Ramos (cell line): ENCODE results near the gene APEX2.
"Not testable (repeated sequence)": the region's sequence is repeated elsewhere in the genome, so short reads cannot be mapped to it uniquely, and the experiment has no call there.

ENCODE experiments used
- in situ Hi-C: fragments of 300-500 bp; cut with MboI; formaldehyde crosslinking; loops from one replicate; pipeline ENCODE4 v1.14.3; 2022; ENCODE audit warnings: low sequenced_read_pairs; ENCODE audit not compliant: unreplicated experiment

Gene APEX2

GRCh38 chrX:55008571-55009358 is 8.6 kb downstream of the APEX2 start:
- in situ Hi-C loops, result no loop called here

- in situ Hi-C loops, result no loop called here
These were observed 11.1 kb downstream of the APEX2 start for GRCh38 chrX:55011294-55011693.

GRCh38 chrX:55014897-55015299 is 14.7 kb downstream of the APEX2 start:
- in situ Hi-C loops, result no loop called here

- in situ Hi-C loops, result no loop called here
These were observed 26.0 kb downstream of the APEX2 start for GRCh38 chrX:55026143-55026542.

- in situ Hi-C loops, result no loop called here
These were observed 26.7 kb downstream of the APEX2 start for GRCh38 chrX:55026840-55027239.

- in situ Hi-C loops, result no loop called here
These were observed 27.9 kb downstream of the APEX2 start for GRCh38 chrX:55028040-55028439.

GRCh38 chrX:55028611-55029010 is 28.4 kb downstream of the APEX2 start:
- in situ Hi-C loops, result no loop called here

- in situ Hi-C loops, result no loop called here
These were observed 29.1 kb downstream of the APEX2 start for GRCh38 chrX:55029291-55029690.

- in situ Hi-C loops, result no loop called here
These were observed 30.4 kb downstream of the APEX2 start, which contains the start of gene ALAS2 for GRCh38 chrX:55030271-55031205. TSS of gene ALAS2 (minus strand) at chrX:55030977. CDS start at chrX:55026000, 4,977 bp downstream.

- in situ Hi-C loops, result no loop called here
These were observed 33.3 kb downstream of the APEX2 start for GRCh38 chrX:55033429-55033828.

GRCh38 chrX:55039471-55039870 is 39.3 kb downstream of the APEX2 start:
- in situ Hi-C loops, result no loop called here

- in situ Hi-C loops, result no loop called here
These were observed 41.4 kb downstream of the APEX2 start for GRCh38 chrX:55041514-55041913.

GRCh38 chrX:55050599-55050998 is 50.4 kb downstream of the APEX2 start:
- in situ Hi-C loops, result not testable (repeated sequence)

- in situ Hi-C loops, result no loop called here
These were observed 56.9 kb downstream of the APEX2 start for GRCh38 chrX:55056820-55057674.

- in situ Hi-C loops, result no loop called here
These were observed 57.6 kb downstream of the APEX2 start for GRCh38 chrX:55057675-55058249.
